B cell (primary cell): Measurements from ENCODE around the gene BLOC1S5.

Experiments used
- CTCF ChIP-seq: fragments of 200-600 bp; IDR thresholded peaks from one replicate; pipeline ENCODE4 v1.8.0; 2022; ENCODE audit warnings: antibody characterized with exemption, mild to moderate bottlenecking
- EZH2 ChIP-seq: IDR thresholded peaks from 2 replicates; pipeline ENCODE4 v1.6.1; 2012; ENCODE audit warnings: borderline replicate concordance, low read depth, mild to moderate bottlenecking, moderate library complexity, low read length; ENCODE audit not compliant: insufficient read depth, poor library complexity, severe bottlenecking

GRCh38 chr6:8020083-8020482 lies 44.1 kb downstream of the BLOC1S5 start:
- TF ChIP-seq CTCF (no peak), EZH2 (no peak)
